H1 (cell line): Measurements from ENCODE around the gene MPDZ. TPM values are rescaled to one million over a fixed set of nuclear protein-coding genes. Genes with fewer than 3 reads are reported as not detected.

Source experiments
- CTCF ChIA-PET: fragments of 300-600 bp; sonication (Branson Sonifier 250); formaldehyde crosslinking; loops from one replicate; lab custom pipeline; 2021; ENCODE audit not compliant: partially characterized antibody; lab: Charles Lee
- POLR2A ChIA-PET: fragments of 300-600 bp; sonication (Branson Sonifier 250); formaldehyde crosslinking; loops from one replicate; lab custom pipeline; 2021; ENCODE audit warnings: inconsistent platforms; ENCODE audit not compliant: partially characterized antibody; lab: Charles Lee
- DNase-seq, 2 experiments: peaks; one replicate each; pipeline versions ENCODE4 v3.0.0 to v3.0.0-alpha.2; 2010 to 2022; ENCODE audit warnings: low spot score in 2 of 2, low read depth in 1 of 2, mixed read lengths in 1 of 2
- FAIRE-seq: peaks from 2 replicates; lab custom pipeline; 2011; peaks lifted over from hg19 to GRCh38; lab: Jason Lieb, UNC
- H2AFZ ChIP-seq: 2 replicates; pipeline ENCODE4 v1.8.1; 2012; ENCODE audit warnings: low read length, inconsistent platforms
- H2AK5ac ChIP-seq: 2 replicates; pipeline ENCODE4 v1.6.1; 2013; ENCODE audit warnings: low read depth, low read length
- H2BK120ac ChIP-seq: replicated peaks from 2 replicates; pipeline ENCODE3; 2013; ENCODE audit warnings: low read depth, low read length, inconsistent platforms
- H2BK12ac ChIP-seq: 2 replicates; pipeline ENCODE4 v1.6.1; 2013; ENCODE audit warnings: low read depth, low read length
- H2BK15ac ChIP-seq: 2 replicates; pipeline ENCODE4 v1.6.1; 2013; ENCODE audit warnings: low read length
- H2BK20ac ChIP-seq: 2 replicates; pipeline ENCODE4 v1.6.1; 2013; ENCODE audit warnings: low read length
- H2BK5ac ChIP-seq: 2 replicates; pipeline ENCODE4 v1.6.1; 2013; ENCODE audit warnings: low read depth, low read length
- H3K14ac ChIP-seq: 2 replicates; pipeline ENCODE4 v1.6.1; 2013; ENCODE audit warnings: inconsistent platforms; ENCODE audit not compliant: insufficient read length
- H3K18ac ChIP-seq: 2 replicates; pipeline ENCODE4 v1.6.1; 2013; ENCODE audit warnings: low read length; ENCODE audit errors: extremely low read depth
- H3K23ac ChIP-seq: 2 replicates; pipeline ENCODE4 v1.6.1; 2013; ENCODE audit warnings: inconsistent platforms; ENCODE audit not compliant: insufficient read length
- H3K23me2 ChIP-seq: 2 replicates; pipeline ENCODE4 v1.6.1; 2013; ENCODE audit warnings: low read depth, low read length
- H3K27ac ChIP-seq: 2 replicates; pipeline ENCODE4 v1.6.1; 2011; ENCODE audit warnings: low read depth, low read length, inconsistent platforms
- H3K27me3 ChIP-seq, 4 experiments: replicated peaks in 1 of 4; 1 replicate in 1 of 4; 2 replicates in 3 of 4; pipeline versions ENCODE4 v1.6.1 to v1.8.1; 2011 to 2013; ENCODE audit warnings: low read length in 3 of 4, mild to moderate bottlenecking in 3 of 4, inconsistent platforms in 2 of 4, mixed read lengths in 2 of 4, moderate library complexity in 1 of 4; ENCODE audit not compliant: control insufficient read depth in 3 of 4, insufficient read depth in 3 of 4; ENCODE audit errors: extremely low read depth in 1 of 4
- H3K36me3 ChIP-seq, 4 experiments: 2 replicates each; pipeline versions ENCODE4 v1.6.1 to v1.8.1; 2011 to 2013; ENCODE audit warnings: mild to moderate bottlenecking in 4 of 4, low read length in 3 of 4, moderate library complexity in 2 of 4, control low read depth in 1 of 4, inconsistent platforms in 1 of 4; ENCODE audit not compliant: insufficient read depth in 4 of 4, control insufficient read depth in 2 of 4
- H3K4ac ChIP-seq: replicated peaks from 2 replicates; pipeline ENCODE3; 2013; ENCODE audit warnings: low read length, low read depth, mixed read lengths, inconsistent platforms; ENCODE audit not compliant: insufficient read length
- H3K4me1 ChIP-seq, 4 experiments: replicated peaks in 1 of 4; 1 replicate in 1 of 4; 2 replicates in 3 of 4; pipeline versions ENCODE4 v1.6.1 to v1.8.1; 2011 to 2013; ENCODE audit warnings: low read length in 3 of 4, inconsistent platforms in 2 of 4, mixed read lengths in 1 of 4; ENCODE audit not compliant: insufficient read depth in 4 of 4, control insufficient read depth in 3 of 4
- H3K4me2 ChIP-seq, 2 experiments: 2 replicates each; pipeline versions ENCODE4 v1.6.1 to v1.8.1; 2011 to 2013; ENCODE audit warnings: low read depth in 2 of 2, low read length in 2 of 2, control low read depth in 1 of 2, inconsistent platforms in 1 of 2, mild to moderate bottlenecking in 1 of 2; ENCODE audit not compliant: insufficient read depth in 1 of 2
- H3K4me3 ChIP-seq, 4 experiments: fragments of 200-600, 300-600 bp in 1 of 4; sonication (generic), shearing (Covaris generic), sonication (Bioruptor Twin) in 1 of 4; 2 replicates each; pipeline versions ENCODE4 v1.5.1 to v1.8.1; 2011 to 2016; ENCODE audit warnings: low read length in 4 of 4, low read depth in 3 of 4, control low read depth in 2 of 4, inconsistent platforms in 2 of 4, mild to moderate bottlenecking in 2 of 4, mixed read lengths in 1 of 4, moderate library complexity in 1 of 4; ENCODE audit not compliant: insufficient read depth in 2 of 4; ENCODE audit errors: extremely low read depth in 1 of 4
- H3K56ac ChIP-seq: replicated peaks from 2 replicates; pipeline ENCODE3; 2013; ENCODE audit warnings: low read depth, mild to moderate bottlenecking, mixed read lengths, low read length, inconsistent platforms; ENCODE audit not compliant: insufficient read length
- H3K79me1 ChIP-seq: 2 replicates; pipeline ENCODE4 v1.6.1; 2013; ENCODE audit warnings: low read depth, low read length, control low read depth
- H3K79me2 ChIP-seq, 2 experiments: 2 replicates each; pipeline versions ENCODE4 v1.6.1 to v1.8.1; 2012 to 2013; ENCODE audit warnings: low read length in 2 of 2, mild to moderate bottlenecking in 2 of 2, inconsistent platforms in 1 of 2; ENCODE audit not compliant: insufficient read depth in 2 of 2, control insufficient read depth in 1 of 2
- H3K9ac ChIP-seq, 4 experiments: replicated peaks in 1 of 4; 1 replicate in 1 of 4; 2 replicates in 3 of 4; pipeline versions ENCODE4 v1.6.1 to v1.8.1; 2011 to 2013; ENCODE audit warnings: low read depth in 3 of 4, low read length in 3 of 4, control low read depth in 2 of 4, mild to moderate bottlenecking in 2 of 4, moderate library complexity in 2 of 4, inconsistent platforms in 1 of 4; ENCODE audit errors: extremely low read depth in 1 of 4
- H3K9me3 ChIP-seq, 2 experiments: 2 replicates each; pipeline versions ENCODE4 v1.6.1 to v1.8.1; 2012 to 2013; ENCODE audit warnings: mild to moderate bottlenecking in 2 of 2, moderate library complexity in 2 of 2, control low read depth in 1 of 2, inconsistent platforms in 1 of 2, low read depth in 1 of 2, low read length in 1 of 2, mixed read lengths in 1 of 2; ENCODE audit not compliant: insufficient read depth in 2 of 2
- H4K20me1 ChIP-seq, 2 experiments: replicated peaks in 1 of 2; 2 replicates each; pipeline versions ENCODE3 to v1.8.1; 2011 to 2013; ENCODE audit warnings: inconsistent platforms in 2 of 2, low read length in 2 of 2, mild to moderate bottlenecking in 1 of 2; ENCODE audit not compliant: insufficient read depth in 2 of 2, control insufficient read depth in 1 of 2
- H4K5ac ChIP-seq: 2 replicates; pipeline ENCODE4 v1.6.1; 2013; ENCODE audit warnings: low read length, low read depth, mixed read lengths, inconsistent platforms; ENCODE audit not compliant: insufficient read length
- H4K8ac ChIP-seq: 2 replicates; pipeline ENCODE4 v1.8.0; 2013; ENCODE audit warnings: mild to moderate bottlenecking, moderate library complexity, low read length, inconsistent platforms; ENCODE audit not compliant: insufficient read depth; ENCODE audit errors: extremely low read depth
- H4K91ac ChIP-seq: replicated peaks from 2 replicates; pipeline ENCODE3; 2013; ENCODE audit warnings: low read length, mixed read lengths, inconsistent platforms; ENCODE audit not compliant: insufficient read length
- MAFK ChIP-seq: IDR thresholded peaks from 2 replicates; pipeline ENCODE4 v1.6.1; 2012; ENCODE audit warnings: low read depth, mild to moderate bottlenecking, improper control_type of control experiment, low read length
- RAD21 ChIP-seq, 2 experiments: IDR thresholded peaks in 1 of 2; conservative IDR thresholded peaks in 1 of 2; 2 replicates each; pipeline ENCODE4 v1.6.1; 2011; ENCODE audit warnings: low read depth in 2 of 2, low read length in 2 of 2, improper control_type of control experiment in 1 of 2, inconsistent platforms in 1 of 2, mild to moderate bottlenecking in 1 of 2, moderate library complexity in 1 of 2
- WGBS, 2 experiments: shearing (Covaris generic) in 1 of 2; methylation state at CpG; one replicate each; pipeline versions ENCODE4 v1.1.6 to v1.1.7; 2013 to 2015; ENCODE audit warnings: low lambda C conversion rate in 2 of 2, mixed read lengths in 2 of 2, inconsistent platforms in 1 of 2, low coverage in 1 of 2, missing lambda C conversion rate in 1 of 2; ENCODE audit not compliant: insufficient replicate concordance in 2 of 2, insufficient coverage in 1 of 2, insufficient read length in 1 of 2; ENCODE audit errors: extremely low coverage in 1 of 2, missing lambda C conversion rate in 1 of 2; 5-methylcytosine and 5-hydroxymethylcytosine counted together
- polyA plus RNA-seq, 7 experiments: library from polyadenylated mRNA; depleted of rRNA in 3 of 7; stranded (reverse) in 5 of 7; unstranded in 2 of 7; fragments of >200 nt in 5 of 7; fragments of 200-250 nt in 2 of 7; gene quantifications; 1 replicate in 5 of 7; 2 replicates in 1 of 7; 4 replicates in 1 of 7; pipeline versions ENCODE4 v1.2.1 to v1.2.3, GENCODE V29; 2011 to 2013; ENCODE audit warnings: missing spikeins in 2 of 7, mixed read lengths in 2 of 7
- total RNA-seq: library from RNA; stranded (reverse); fragmentation: NEBNext Ultra II Directional; extraction: Animal tissue kit (Norgen Biotek cat#: 25700); gene quantifications from 2 replicates; pipeline ENCODE4 v1.2.1, GENCODE V29; 2021
- TF ChIP-seq, protein P1 (sequence below), 3 experiments: IDR thresholded peaks; 1 replicate in 2 of 3; 2 replicates in 1 of 3; pipeline versions ENCODE4 v1.5.1 to v1.6.1; 2011; ENCODE audit warnings: low read length in 3 of 3, mild to moderate bottlenecking in 3 of 3, inconsistent platforms in 2 of 3, low read depth in 1 of 3, moderate library complexity in 1 of 3; ENCODE audit not compliant: insufficient read depth in 1 of 3; ENCODE audit errors: control extremely low read depth in 1 of 3

Gene MPDZ
- total and polyA plus RNA-seq, 2 of the 8 experiments (the other 6 are each of a cell fraction or from before 2014, with no cell fraction given) = 14.6 to 39.4 TPM

DNA sequence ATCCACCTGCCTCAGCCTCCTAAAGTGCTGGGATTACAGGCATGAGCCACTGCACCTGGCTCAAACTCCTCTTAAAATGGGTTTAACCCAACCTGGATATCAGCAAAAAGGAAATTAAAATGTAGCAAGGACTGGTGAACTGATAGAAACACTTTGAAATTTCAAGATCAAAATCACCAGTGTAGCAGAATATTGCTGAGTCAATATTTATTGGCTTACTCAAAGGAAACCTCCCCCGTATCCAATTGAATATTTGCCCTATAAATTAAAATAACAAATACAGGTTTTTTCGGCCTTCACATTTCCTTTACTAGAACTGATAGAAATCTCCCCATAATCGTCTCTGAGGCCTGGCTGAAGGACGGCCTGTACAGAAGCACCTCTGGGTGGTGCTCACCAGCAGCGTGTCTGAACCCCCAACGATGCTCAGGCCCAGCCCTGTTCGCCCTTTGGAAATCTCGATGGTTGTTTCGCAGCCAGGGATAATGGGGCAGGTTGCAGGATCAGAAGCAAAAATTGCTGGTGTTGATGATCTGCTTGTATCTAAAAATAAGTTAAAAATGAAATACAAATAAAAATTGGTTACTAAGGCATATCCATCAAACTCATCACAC, 156.6 kb downstream of the MPDZ start:
- H2BK5ac ChIP-seq = no peak overlapping the region
- no peaks in the 10 kb centered on the region for H3K9me3 ChIP-seq
- CTCF ChIA-PET = interaction anchor here (0.6 to 0.9 kb wide), 2 partner anchors 9 to 1141 kb away, joined by 3 read pairs; no protein-coding TSS in a partner anchor

More for the DNA sequence above, 156.6 kb downstream of the MPDZ start:
- Histone ChIP-seq H2BK15ac (no peak overlapping the region), H3K36me3 (peaks cover 0 to 32% (median 5%) of the 10 kb centered on the region in 4 experiments; a peak in 6 of 8 replicates), H3K4me2 (no peak overlapping the region), H3K23ac (no peak overlapping the region), H2BK12ac (no peak overlapping the region), H3K27ac (no peak overlapping the region), H3K4me3 (no peak overlapping the region), H3K18ac (no peak overlapping the region), H4K8ac (no peak overlapping the region), H2AK5ac (no peak overlapping the region), H3K79me2 (no peaks in the 10 kb centered on the region), H3K27me3 (no peaks in the 10 kb centered on the region), H3K4me1 (peaks cover 0 to 3% (median 0%) of the 10 kb centered on the region in 4 experiments; a peak in 2 of 7 replicates), H2BK20ac (no peak overlapping the region), H4K20me1 (no peaks in the 10 kb centered on the region), H3K14ac (no peak overlapping the region), H4K91ac (no peak overlapping the region), H3K9ac (no peak overlapping the region), H3K23me2 (no peaks in the 10 kb centered on the region), H2BK120ac (no peak overlapping the region), H4K5ac (no peak overlapping the region), H3K56ac (no peak overlapping the region), H2AFZ (no peak overlapping the region), H3K4ac (no peak overlapping the region), H3K79me1 (no peaks in the 10 kb centered on the region)
- no peak for TF ChIP-seq MAFK
- TF ChIP-seq, protein P1, sequence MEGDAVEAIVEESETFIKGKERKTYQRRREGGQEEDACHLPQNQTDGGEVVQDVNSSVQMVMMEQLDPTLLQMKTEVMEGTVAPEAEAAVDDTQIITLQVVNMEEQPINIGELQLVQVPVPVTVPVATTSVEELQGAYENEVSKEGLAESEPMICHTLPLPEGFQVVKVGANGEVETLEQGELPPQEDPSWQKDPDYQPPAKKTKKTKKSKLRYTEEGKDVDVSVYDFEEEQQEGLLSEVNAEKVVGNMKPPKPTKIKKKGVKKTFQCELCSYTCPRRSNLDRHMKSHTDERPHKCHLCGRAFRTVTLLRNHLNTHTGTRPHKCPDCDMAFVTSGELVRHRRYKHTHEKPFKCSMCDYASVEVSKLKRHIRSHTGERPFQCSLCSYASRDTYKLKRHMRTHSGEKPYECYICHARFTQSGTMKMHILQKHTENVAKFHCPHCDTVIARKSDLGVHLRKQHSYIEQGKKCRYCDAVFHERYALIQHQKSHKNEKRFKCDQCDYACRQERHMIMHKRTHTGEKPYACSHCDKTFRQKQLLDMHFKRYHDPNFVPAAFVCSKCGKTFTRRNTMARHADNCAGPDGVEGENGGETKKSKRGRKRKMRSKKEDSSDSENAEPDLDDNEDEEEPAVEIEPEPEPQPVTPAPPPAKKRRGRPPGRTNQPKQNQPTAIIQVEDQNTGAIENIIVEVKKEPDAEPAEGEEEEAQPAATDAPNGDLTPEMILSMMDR (IDR thresholded peaks at IDR 0.05; ENCODE audit: control extremely low read depth in 1 of 3, insufficient read depth in 1 of 3, low read depth in 1 of 3, low read length in 3 of 3) = peak in 1 of 3 experiments; percentile 1; a peak in 1 of 4 replicates
- TF ChIP-seq RAD21 (IDR thresholded peaks at IDR 0.05 in 1 of 2, conservative IDR thresholded peaks at IDR 0.05 in 1 of 2; ENCODE audit: low read depth in 2 of 2, low read length in 2 of 2) = 0 out of 4 replicates have a peak, but pooled peaks have one; percentile 9 to 11
- FAIRE-seq = no peak
- WGBS, 2 experiments = 97% methylated on average over 9 of the region's 9 CpGs; no CpG with 5 or more reads in 1 of the 2 experiments
- POLR2A ChIA-PET = no interaction called here
- no peak for DNase-seq
